Measurements from ENCODE around the gene MT1M.
"Not testable (repeated sequence)": the region's sequence is repeated elsewhere in the genome, so short reads cannot be mapped to it uniquely, and the experiment has no call there.

MT1M gene

GRCh38 chr16:56611281-56611833 is 21.1 kb upstream of the MT1M start:
- no peak for DNase-seq (ENCODE audit: low read depth, low spot score)
- Histone ChIP-seq H3K9ac (ENCODE audit: insufficient read length) (no peak overlapping the region), H3K36me3 (ENCODE audit: insufficient read depth, low read length) (no peaks in the 10 kb centered on the region), H3K27ac (no peak overlapping the region), H3K4me3 (no peak overlapping the region), H3K9me3 (ENCODE audit: low read depth, low read length) (no peaks in the 10 kb centered on the region)
- no peak for TF ChIP-seq POLR2AphosphoS5 (IDR thresholded peaks at IDR 0.05; ENCODE audit: borderline replicate concordance, low read depth, low read length)
- TF ChIP-seq EZH2 (IDR thresholded peaks at IDR 0.05), result no peak
- TF ChIP-seq FOXP2 (optimal IDR thresholded peaks at IDR 0.05; ENCODE audit: control extremely low read depth, extremely low read length, insufficient read depth), result no peak

- no peak overlapping the region for H3K9ac ChIP-seq (ENCODE audit: insufficient read length)
- no peak for DNase-seq (ENCODE audit: low read depth, low spot score)
- H3K27ac ChIP-seq, result no peak overlapping the region
- no peaks in the 10 kb centered on the region for H3K36me3 ChIP-seq (ENCODE audit: insufficient read depth, low read length)
- no peaks in the 10 kb centered on the region for H3K9me3 ChIP-seq (ENCODE audit: low read depth, low read length)
- no peak overlapping the region for H3K4me3 ChIP-seq
- no peak for TF ChIP-seq POLR2AphosphoS5 (IDR thresholded peaks at IDR 0.05; ENCODE audit: borderline replicate concordance, low read depth, low read length)
Observed at GRCh38 chr16:56613706-56614105, 18.8 kb upstream of the MT1M start.

GRCh38 chr16:56614549-56614991 is 17.9 kb upstream of the MT1M start:
- TF ChIP-seq FOXP2 (optimal IDR thresholded peaks at IDR 0.05; ENCODE audit: control extremely low read depth, extremely low read length, insufficient read depth), result no peak
- TF ChIP-seq POLR2AphosphoS5 (IDR thresholded peaks at IDR 0.05; ENCODE audit: borderline replicate concordance, low read depth, low read length), result no peak
- TF ChIP-seq EZH2 (IDR thresholded peaks at IDR 0.05), result no peak
- no peak for DNase-seq (ENCODE audit: low read depth, low spot score)
- Histone ChIP-seq H3K36me3 (ENCODE audit: insufficient read depth, low read length) (no peaks in the 10 kb centered on the region), H3K27ac (no peak overlapping the region), H3K9ac (ENCODE audit: insufficient read length) (no peak overlapping the region), H3K4me3 (no peak overlapping the region), H3K9me3 (ENCODE audit: low read depth, low read length) (no peaks in the 10 kb centered on the region)

- Histone ChIP-seq H3K27ac (no peak overlapping the region), H3K9ac (ENCODE audit: insufficient read length) (no peak overlapping the region), H3K36me3 (ENCODE audit: insufficient read depth, low read length) (no peaks in the 10 kb centered on the region), H3K4me3 (no peak overlapping the region), H3K9me3 (ENCODE audit: low read depth, low read length) (no peaks in the 10 kb centered on the region)
- DNase-seq (ENCODE audit: low read depth, low spot score), result no peak
- TF ChIP-seq FOXP2 (optimal IDR thresholded peaks at IDR 0.05; ENCODE audit: control extremely low read depth, extremely low read length, insufficient read depth) (no peak), EZH2 (IDR thresholded peaks at IDR 0.05) (no peak), POLR2AphosphoS5 (IDR thresholded peaks at IDR 0.05; ENCODE audit: borderline replicate concordance, low read depth, low read length) (no peak)
Observed at GRCh38 chr16:56615353-56615752, 17.1 kb upstream of the MT1M start.

GRCh38 chr16:56616608-56617211 is 15.7 kb upstream of the MT1M start:
- H3K27ac ChIP-seq, result no peak overlapping the region
- no peak overlapping the region for H3K9ac ChIP-seq (ENCODE audit: insufficient read length)
- TF ChIP-seq FOXP2 (optimal IDR thresholded peaks at IDR 0.05; ENCODE audit: control extremely low read depth, extremely low read length, insufficient read depth) (no peak), POLR2AphosphoS5 (IDR thresholded peaks at IDR 0.05; ENCODE audit: borderline replicate concordance, low read depth, low read length) (no peak), EZH2 (IDR thresholded peaks at IDR 0.05) (no peak)
- DNase-seq (ENCODE audit: low read depth, low spot score), result no peak
- no peaks in the 10 kb centered on the region for H3K9me3 ChIP-seq (ENCODE audit: low read depth, low read length)
- H3K4me3 ChIP-seq, result no peak overlapping the region
- no peaks in the 10 kb centered on the region for H3K36me3 ChIP-seq (ENCODE audit: insufficient read depth, low read length)

- Histone ChIP-seq H3K36me3 (ENCODE audit: insufficient read depth, low read length) (no peaks in the 10 kb centered on the region), H3K27ac (no peak overlapping the region), H3K4me3 (no peak overlapping the region), H3K9me3 (ENCODE audit: low read depth, low read length) (no peaks in the 10 kb centered on the region), H3K9ac (ENCODE audit: insufficient read length) (no peak overlapping the region)
- no peak for DNase-seq (ENCODE audit: low read depth, low spot score)
- TF ChIP-seq POLR2AphosphoS5 (IDR thresholded peaks at IDR 0.05; ENCODE audit: borderline replicate concordance, low read depth, low read length), result no peak
- TF ChIP-seq EZH2 (IDR thresholded peaks at IDR 0.05), result no peak
- no peak for TF ChIP-seq FOXP2 (optimal IDR thresholded peaks at IDR 0.05; ENCODE audit: control extremely low read depth, extremely low read length, insufficient read depth)
Observed at GRCh38 chr16:56617212-56618085, 15.0 kb upstream of the MT1M start.

- no peak for TF ChIP-seq EZH2 (IDR thresholded peaks at IDR 0.05)
- TF ChIP-seq FOXP2 (optimal IDR thresholded peaks at IDR 0.05; ENCODE audit: control extremely low read depth, extremely low read length, insufficient read depth), result no peak
- TF ChIP-seq POLR2AphosphoS5 (IDR thresholded peaks at IDR 0.05; ENCODE audit: borderline replicate concordance, low read depth, low read length), result no peak
- Histone ChIP-seq H3K4me3 (no peak overlapping the region), H3K36me3 (ENCODE audit: insufficient read depth, low read length) (no peaks in the 10 kb centered on the region), H3K27ac (no peak overlapping the region), H3K9ac (ENCODE audit: insufficient read length) (no peak overlapping the region), H3K9me3 (ENCODE audit: low read depth, low read length) (no peaks in the 10 kb centered on the region)
- DNase-seq (ENCODE audit: low read depth, low spot score), result no peak
Observed at GRCh38 chr16:56618138-56618537, 14.3 kb upstream of the MT1M start.

- Histone ChIP-seq H3K27ac (no peak overlapping the region), H3K36me3 (ENCODE audit: insufficient read depth, low read length) (no peaks in the 10 kb centered on the region), H3K9ac (ENCODE audit: insufficient read length) (no peak overlapping the region), H3K9me3 (ENCODE audit: low read depth, low read length) (no peaks in the 10 kb centered on the region), H3K4me3 (no peak overlapping the region)
- DNase-seq (ENCODE audit: low read depth, low spot score), result no peak
- TF ChIP-seq EZH2 (IDR thresholded peaks at IDR 0.05) (no peak), POLR2AphosphoS5 (IDR thresholded peaks at IDR 0.05; ENCODE audit: borderline replicate concordance, low read depth, low read length) (no peak), FOXP2 (optimal IDR thresholded peaks at IDR 0.05; ENCODE audit: control extremely low read depth, extremely low read length, insufficient read depth) (no peak)
Observed at GRCh38 chr16:56620339-56620897, 12.0 kb upstream of the MT1M start.

- DNase-seq (ENCODE audit: low read depth, low spot score); H3K9ac ChIP-seq (ENCODE audit: insufficient read length); H3K4me3 ChIP-seq; H3K36me3 ChIP-seq (ENCODE audit: insufficient read depth, low read length); H3K27ac ChIP-seq; H3K9me3 ChIP-seq (ENCODE audit: low read depth, low read length): not testable (repeated sequence)
Observed at GRCh38 chr16:56621665-56622445, 10.6 kb upstream of the MT1M start.

GRCh38 chr16:56623184-56623583 is 9.3 kb upstream of the MT1M start:
- DNase-seq (ENCODE audit: low read depth, low spot score); H3K9ac ChIP-seq (ENCODE audit: insufficient read length); H3K9me3 ChIP-seq (ENCODE audit: low read depth, low read length); H3K4me3 ChIP-seq; H3K27ac ChIP-seq; H3K36me3 ChIP-seq (ENCODE audit: insufficient read depth, low read length): not testable (repeated sequence)
